HCT116 (cell line): ENCODE data around the gene TMEM63A. TPM values are rescaled to one million over a fixed set of nuclear protein-coding genes. Genes with fewer than 3 reads are reported as not detected.
A peak's percentile ranks its signal among the peaks of the same experiment; 100 is the strongest.

Source experiments
- ATAC-seq: fragments of 200-7000 bp; cut with Tn5 transposase; 2 replicates; pipeline ENCODE4 v1.9.1; 2020; ENCODE audit warnings: mild to moderate bottlenecking, moderate library complexity
- BruUV-seq: library from RNA; stranded (reverse); fragments of 400-500 nt; replicated peaks from 2 replicates; lab custom pipeline; 2021; lab: Mats Ljungman, UMichigan
- CTCF ChIA-PET: fragments of 300-600 bp; sonication (Branson Sonifier 250); formaldehyde crosslinking; loops from one replicate; lab custom pipeline; 2021; ENCODE audit warnings: antibody characterized with exemption; lab: Charles Lee
- POLR2A ChIA-PET: fragments of 300-600, 350-600 bp; sonication (Branson Sonifier 250); formaldehyde crosslinking; loops from one replicate; lab custom pipeline; 2021; ENCODE audit warnings: antibody characterized with exemption; lab: Charles Lee
- RAD21 ChIA-PET, 2 experiments: fragments of 300-600 bp; sonication (Branson Sonifier 250); formaldehyde crosslinking; loops; one replicate each; lab custom pipeline; 2023; ENCODE audit warnings: low total read pairs in 2 of 2; ENCODE audit not compliant: uncharacterized antibody in 2 of 2, unreplicated experiment in 2 of 2, low non-redundant PET in 1 of 2; lab: Charles Lee
- DNase-seq: peaks from one replicate; pipeline ENCODE4 v3.0.0-alpha.2; 2010; ENCODE audit warnings: low read depth, low spot score
- H2AFZ ChIP-seq: fragments of 200-600 bp; shearing (Covaris generic), sonication (generic); 2 replicates; pipeline ENCODE4 v1.6.1; 2017; ENCODE audit warnings: low read depth, mixed run types, mixed read lengths, antibody characterized with exemption, low read length; ENCODE audit not compliant: poor library complexity, severe bottlenecking
- H3K27ac ChIP-seq: 2 replicates; pipeline ENCODE4 v1.5.1; 2012; ENCODE audit warnings: low read depth, low read length
- H3K27me3 ChIP-seq: fragments of 200-600 bp; sonication (generic); 2 replicates; pipeline ENCODE4 v1.6.1; 2016; ENCODE audit warnings: mixed run types, low read length, mixed read lengths; ENCODE audit not compliant: insufficient read depth
- H3K36me3 ChIP-seq, 2 experiments: fragments of 200-500 bp in 1 of 2; fragments of 200-600 bp in 1 of 2; sonication (Bioruptor generic) in 1 of 2; sonication (generic) in 1 of 2; 2 replicates each; pipeline versions ENCODE4 v1.5.1 to v1.6.1; 2014 to 2016; ENCODE audit warnings: low read length in 2 of 2, inconsistent platforms in 1 of 2, mixed read lengths in 1 of 2, mixed run types in 1 of 2; ENCODE audit not compliant: insufficient read depth in 2 of 2, control insufficient read depth in 1 of 2
- H3K4me1 ChIP-seq, 2 experiments: fragments of 200-600 bp in 1 of 2; sonication (generic) in 1 of 2; 2 replicates each; pipeline versions ENCODE4 v1.5.1 to v1.6.1; 2012 to 2017; ENCODE audit warnings: low read length in 2 of 2, inconsistent platforms in 1 of 2, mild to moderate bottlenecking in 1 of 2, mixed read lengths in 1 of 2, mixed run types in 1 of 2, moderate library complexity in 1 of 2; ENCODE audit not compliant: insufficient read depth in 2 of 2, control insufficient read depth in 1 of 2
- H3K4me2 ChIP-seq: fragments of 200-600 bp; sonication (generic); 2 replicates; pipeline ENCODE4 v1.6.1; 2017; ENCODE audit warnings: mixed run types, low read length, mixed read lengths
- H3K4me3 ChIP-seq, 2 experiments: fragments of 200-600 bp in 1 of 2; sonication (generic) in 1 of 2; replicated peaks in 1 of 2; 2 replicates each; pipeline ENCODE4 v1.5.1; 2011 to 2016; ENCODE audit warnings: low read length in 2 of 2, control low read depth in 1 of 2, low read depth in 1 of 2, mild to moderate bottlenecking in 1 of 2, mixed read lengths in 1 of 2, mixed run types in 1 of 2
- H3K79me2 ChIP-seq: fragments of 200-600 bp; sonication (generic); 2 replicates; pipeline ENCODE4 v1.6.1; 2017; ENCODE audit warnings: mild to moderate bottlenecking, mixed run types, low read length, moderate library complexity, mixed read lengths; ENCODE audit not compliant: insufficient read depth
- H3K9ac ChIP-seq: fragments of 200-600 bp; sonication (generic); 2 replicates; pipeline ENCODE4 v1.6.1; 2016; ENCODE audit warnings: low read length, mixed read lengths
- H3K9me2 ChIP-seq: fragments of 200-600 bp; sonication (generic), shearing (Covaris generic); 2 replicates; pipeline ENCODE4 v1.6.1; 2017; ENCODE audit warnings: mixed run types, mild to moderate bottlenecking, moderate library complexity; ENCODE audit not compliant: insufficient read depth
- H3K9me3 ChIP-seq, 2 experiments: fragments of 200-500 bp in 1 of 2; fragments of 200-600 bp in 1 of 2; sonication (Bioruptor generic) in 1 of 2; sonication (generic) in 1 of 2; 2 replicates each; pipeline ENCODE4 v1.6.1; 2014 to 2017; ENCODE audit warnings: low read length in 2 of 2, mixed read lengths in 2 of 2, inconsistent platforms in 1 of 2, low read depth in 1 of 2, mild to moderate bottlenecking in 1 of 2, mixed run types in 1 of 2, moderate library complexity in 1 of 2; ENCODE audit not compliant: control insufficient read depth in 1 of 2, insufficient read depth in 1 of 2
- H4K20me1 ChIP-seq: fragments of 200-600 bp; sonication (generic), shearing (Covaris generic); 2 replicates; pipeline ENCODE4 v1.6.1; 2017; ENCODE audit warnings: mixed run types, mild to moderate bottlenecking, moderate library complexity; ENCODE audit not compliant: insufficient read depth
- ATF3 ChIP-seq: IDR thresholded peaks from 2 replicates; pipeline ENCODE4 v1.6.1; 2012
- CTCF ChIP-seq, 3 experiments: fragments of 200-600 bp in 1 of 3; sonication (generic) in 1 of 3; IDR thresholded peaks in 2 of 3; conservative IDR thresholded peaks in 1 of 3; 2 replicates each; pipeline ENCODE4 v1.5.1; 2012 to 2017; ENCODE audit warnings: low read depth in 2 of 3, low read length in 2 of 3, antibody characterized with exemption in 1 of 3, borderline replicate concordance in 1 of 3, control low read depth in 1 of 3, mild to moderate bottlenecking in 1 of 3, mixed read lengths in 1 of 3, mixed run types in 1 of 3, moderate library complexity in 1 of 3; ENCODE audit not compliant: insufficient read depth in 1 of 3
- EGR1 ChIP-seq: IDR thresholded peaks from 2 replicates; pipeline ENCODE4 v1.6.1; 2012; ENCODE audit warnings: low read depth
- ELF1 ChIP-seq: IDR thresholded peaks from 2 replicates; pipeline ENCODE4 v1.6.1; 2012; ENCODE audit warnings: low read depth, borderline replicate concordance
- MAX ChIP-seq: IDR thresholded peaks from 2 replicates; pipeline ENCODE4 v1.6.1; 2012
- POLR2A ChIP-seq: IDR thresholded peaks from 2 replicates; pipeline ENCODE4 v1.7.0; 2011; ENCODE audit warnings: borderline replicate concordance; ENCODE audit not compliant: insufficient read depth, insufficient read length; ENCODE audit errors: extremely low read depth
- RAD21 ChIP-seq: IDR thresholded peaks from 2 replicates; pipeline ENCODE4 v1.6.1; 2012; ENCODE audit warnings: low read depth, mild to moderate bottlenecking
- REST ChIP-seq: IDR thresholded peaks from 2 replicates; pipeline ENCODE4 v1.6.1; 2012; ENCODE audit warnings: low read depth
- SP1 ChIP-seq: IDR thresholded peaks from 2 replicates; pipeline ENCODE4 v1.6.1; 2012; ENCODE audit warnings: low read depth
- SRF ChIP-seq: IDR thresholded peaks from 2 replicates; pipeline ENCODE4 v1.6.1; 2012; ENCODE audit warnings: low read depth
- YY1 ChIP-seq: IDR thresholded peaks from 2 replicates; pipeline ENCODE4 v1.6.1; 2011; ENCODE audit warnings: low read length, low read depth, moderate library complexity, mild to moderate bottlenecking; ENCODE audit not compliant: insufficient replicate concordance; ENCODE audit errors: extremely low read depth
- ZBTB33 ChIP-seq: IDR thresholded peaks from 2 replicates; pipeline ENCODE4 v1.6.1; 2011; ENCODE audit warnings: mild to moderate bottlenecking, low read length, moderate library complexity; ENCODE audit not compliant: insufficient replicate concordance; ENCODE audit errors: extremely low read depth
- ZFX ChIP-seq: fragments of 450-650 bp; IDR thresholded peaks from 2 replicates; pipeline ENCODE4 v1.6.1; 2017
- ZNF274 ChIP-seq: fragments of 200-500 bp; sonication (Bioruptor generic); IDR thresholded peaks from 2 replicates; pipeline ENCODE4 v1.6.1; 2014; ENCODE audit warnings: mild to moderate bottlenecking, low read depth, low read length, inconsistent platforms
- intact Hi-C: fragments of 100-400 bp; cut with micrococcal nuclease; formaldehyde crosslinking; loops from 2 replicates; pipeline ENCODE4 v1.10.0; 2022
- total RNA-seq: library from RNA; stranded (reverse); gene quantifications from one replicate; pipeline ENCODE4 v1.2.1, GENCODE V29; 2021; ENCODE audit not compliant: unreplicated experiment

The TMEM63A gene
- total RNA-seq, 1 experiment from 2014 or later: 24.4 TPM

GRCh38 chr1:225921734-225922709 lies 39.8 kb upstream of the TMEM63A start:
- Histone ChIP-seq H2AFZ (no peak overlapping the region), H3K4me2 (peak overlapping the region; percentile 85), H3K36me3 (peaks cover 16 to 33% of the 10 kb centered on the region in 2 experiments), H3K9me3 (no peaks in the 10 kb centered on the region), H4K20me1 (no peaks in the 10 kb centered on the region), H3K27me3 (no peaks in the 10 kb centered on the region), H3K4me3 (peak overlapping the region in 1 of 2 experiments; percentile 6; a peak in 2 of 4 replicates), H3K9ac (peak overlapping the region; percentile 99; the same call in 1 of the 2 replicates), H3K9me2 (no peaks in the 10 kb centered on the region), H3K79me2 (peaks cover 26% of the 10 kb centered on the region), H3K27ac (peak overlapping the region; percentile 24), H3K4me1 (peaks cover 9 to 18% of the 10 kb centered on the region in 2 experiments)
- ChIA-PET POLR2A (no interaction called here), RAD21 (no interaction called here), CTCF (no interaction called here)
- DNase-seq (no peak), ATAC-seq (no peak)
- TF ChIP-seq POLR2A (no peak), ZFX (no peak), REST (no peak), SRF (no peak), CTCF (IDR thresholded peaks at IDR 0.05 in 2 of 3, conservative IDR thresholded peaks at IDR 0.05 in 1 of 3; ENCODE audit: borderline replicate concordance in 1 of 3, insufficient read depth in 1 of 3, low read depth in 2 of 3, low read length in 2 of 3) (no peak), ELF1 (no peak), MAX (no peak), ZNF274 (no peak), EGR1 (no peak), SP1 (no peak), ZBTB33 (no peak), ATF3 (no peak), RAD21 (no peak), YY1 (no peak)
- no TSS peak for BruUV-seq
- intact Hi-C loops: no loop called here
